Osteocyte (in vitro differentiated cells): ENCODE measurements around the gene CCL18. TPM values are rescaled to one million over a fixed set of nuclear protein-coding genes. Genes with fewer than 3 reads are reported as not detected.
"Not testable (repeated sequence)": the region's sequence is repeated elsewhere in the genome, so short reads cannot be mapped to it uniquely, and the experiment has no call there.

Source experiments
- DNase-seq: peaks from one replicate; pipeline ENCODE4 v3.0.0; 2021; ENCODE audit warnings: mixed read lengths; ENCODE audit not compliant: unreplicated experiment; ENCODE audit errors: extremely low spot score
- H3K27ac Mint-ChIP-seq: one replicate; pipeline ENCODE4 v1.8.0; 2021; ENCODE audit warnings: mild to moderate bottlenecking, mixed read lengths; ENCODE audit not compliant: unreplicated experiment
- H3K27me3 Mint-ChIP-seq: one replicate; pipeline ENCODE4 v1.8.0; 2021; ENCODE audit warnings: mixed read lengths; ENCODE audit not compliant: unreplicated experiment
- H3K36me3 Mint-ChIP-seq: one replicate; pipeline ENCODE4 v1.8.0; 2021; ENCODE audit warnings: mixed read lengths; ENCODE audit not compliant: unreplicated experiment
- H3K4me1 Mint-ChIP-seq: one replicate; pipeline ENCODE4 v1.8.0; 2021; ENCODE audit warnings: mixed read lengths; ENCODE audit not compliant: unreplicated experiment
- H3K4me3 Mint-ChIP-seq: one replicate; pipeline ENCODE4 v1.8.0; 2021; ENCODE audit warnings: mild to moderate bottlenecking, moderate library complexity, mixed read lengths; ENCODE audit not compliant: unreplicated experiment
- H3K9me3 Mint-ChIP-seq: one replicate; pipeline ENCODE4 v1.8.0; 2021; ENCODE audit warnings: mixed read lengths; ENCODE audit not compliant: unreplicated experiment
- CTCF ChIP-seq: fragments of 200-600 bp; sonication (generic); IDR thresholded peaks from 2 replicates; pipeline ENCODE4 v1.5.0; 2021; ENCODE audit warnings: antibody characterized with exemption, mild to moderate bottlenecking, moderate library complexity
- total RNA-seq: library from RNA; stranded (reverse); gene quantifications from 2 replicates; pipeline ENCODE4 v1.2.1, GENCODE V29; 2021

CCL18 gene
- total RNA-seq, 1 donor from 2014 or later, result not detected

- no peaks in the 10 kb centered on the region for H3K4me1 Mint-ChIP-seq
- no peak for TF ChIP-seq CTCF
- no peaks in the 10 kb centered on the region for H3K9me3 Mint-ChIP-seq
- no peak for DNase-seq
- H3K27me3 Mint-ChIP-seq, result no peaks in the 10 kb centered on the region
- no peaks in the 10 kb centered on the region for H3K36me3 Mint-ChIP-seq
- H3K27ac Mint-ChIP-seq, result no peak overlapping the region
- no peak overlapping the region for H3K4me3 Mint-ChIP-seq
These were observed 56.1 kb downstream of the CCL18 start for GRCh38 chr17:36120221-36120620.

GRCh38 chr17:36121099-36121498 lies 57.0 kb downstream of the CCL18 start:
- not testable (repeated sequence) for H3K4me1 Mint-ChIP-seq, H3K36me3 Mint-ChIP-seq, H3K27me3 Mint-ChIP-seq, DNase-seq, H3K9me3 Mint-ChIP-seq, H3K27ac Mint-ChIP-seq, H3K4me3 Mint-ChIP-seq

Other genes with a start within 250 kb of the CCL18 start
- gene HEATR9, start 195.4 kb upstream of the CCL18 start, total RNA-seq, result not detected in 2 replicates
- not detected in 2 replicates for gene CCL5, start 183.9 kb upstream of the CCL18 start, total RNA-seq
- 0.35 TPM in 1 of 2 replicates, not detected in the other for gene RDM1, start 133.5 kb upstream of the CCL18 start, total RNA-seq
- not detected in 2 replicates for gene LYZL6, start 120.6 kb upstream of the CCL18 start, total RNA-seq
- not detected in 2 replicates for gene CCL16, start 82.8 kb upstream of the CCL18 start, total RNA-seq
- not detected in 2 replicates for gene CCL14, start 77.5 kb upstream of the CCL18 start, total RNA-seq
- gene CCL15, start 62.7 kb upstream of the CCL18 start, total RNA-seq, result not detected in 2 replicates
- gene CCL23, start 46.3 kb upstream of the CCL18 start, total RNA-seq, result not detected in 2 replicates
- not detected in 2 replicates for gene CCL3, start 25.9 kb downstream of the CCL18 start, total RNA-seq
- not detected in 2 replicates for gene CCL4, start 39.6 kb downstream of the CCL18 start, total RNA-seq
- 11.7 and 12.6 TPM in 2 replicates for gene TBC1D3B, start 112.4 kb downstream of the CCL18 start, total RNA-seq
- gene CCL3L1, start 132.5 kb downstream of the CCL18 start, total RNA-seq, result not detected in 2 replicates
- gene CCL4L2, start 146.8 kb downstream of the CCL18 start, total RNA-seq, result not detected in 2 replicates
- 0.42 and 1.0 TPM in 2 replicates for gene TBC1D3I, start 200.3 kb downstream of the CCL18 start, total RNA-seq